ENCODE data around the gene IRF2BPL.

The IRF2BPL gene

DNA sequence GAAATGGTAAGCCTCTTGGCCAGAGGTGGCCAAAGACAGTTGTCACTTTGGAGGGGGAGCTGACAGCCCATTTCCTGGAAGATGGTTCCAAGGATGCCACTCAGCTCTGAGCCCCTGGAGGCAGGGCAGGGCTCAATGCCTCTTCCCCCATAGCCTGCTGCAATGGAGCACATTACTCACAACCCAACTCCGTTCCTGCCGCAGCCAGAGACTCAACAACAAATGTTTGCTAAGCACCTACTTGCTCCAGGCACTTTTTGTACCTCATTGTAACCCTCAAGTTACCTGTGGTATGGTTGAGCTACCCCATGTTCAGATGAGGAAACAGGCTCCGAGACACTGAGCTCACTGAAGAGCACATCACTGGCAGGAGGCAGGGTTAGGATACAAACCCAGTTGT is 19.5 kb downstream of the IRF2BPL start:
- no peak for DNase-seq

DNA sequence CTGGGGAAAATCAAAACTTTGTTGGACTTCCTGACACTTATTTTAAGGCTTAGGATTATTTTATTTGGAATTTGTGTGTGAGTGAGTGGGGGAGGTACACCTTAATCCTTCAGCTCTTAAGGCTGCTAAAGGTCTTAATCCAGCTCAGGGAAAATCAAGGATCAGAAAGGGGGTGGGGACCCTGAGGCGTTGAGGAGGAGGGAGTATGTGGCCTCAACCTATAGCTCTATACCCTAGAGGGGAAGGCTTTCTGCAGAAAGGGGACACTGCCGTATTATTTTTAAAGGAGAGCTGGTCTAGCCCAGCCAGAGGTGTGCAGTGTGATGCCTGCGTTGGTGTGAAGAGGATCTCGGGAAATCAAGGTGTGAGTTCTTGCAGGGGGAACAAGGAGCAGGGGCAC is 20.0 kb downstream of the IRF2BPL start:
- DNase-seq, result no peak

DNA sequence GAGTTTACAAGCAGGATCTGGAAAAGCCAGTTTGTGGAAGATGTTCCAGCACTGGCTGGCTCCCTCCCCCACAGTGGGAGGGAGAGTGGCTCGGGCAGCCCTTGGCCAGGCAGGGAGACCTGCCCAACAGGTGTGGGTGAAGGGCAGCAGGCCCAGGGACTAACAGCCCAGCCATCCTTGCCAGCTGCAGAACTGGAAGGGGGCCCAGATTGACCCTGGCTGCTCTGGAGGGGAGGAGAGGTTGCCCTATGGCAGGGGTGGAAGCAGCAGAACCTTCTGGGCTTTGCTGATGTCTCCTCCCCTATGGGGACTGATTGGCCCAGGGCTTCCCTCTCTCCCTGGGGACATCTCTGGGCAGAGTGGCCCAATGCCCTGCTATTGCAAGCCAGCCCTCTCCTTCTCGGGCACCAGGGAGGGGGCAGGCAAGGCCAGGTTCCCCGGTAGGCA is 20.5 kb downstream of the IRF2BPL start:
- DNase-seq, result no peak

- DNase-seq, result no peak
These were observed 21.1 kb downstream of the IRF2BPL start for GRCh38 chr14:77007183-77007974.

DNA sequence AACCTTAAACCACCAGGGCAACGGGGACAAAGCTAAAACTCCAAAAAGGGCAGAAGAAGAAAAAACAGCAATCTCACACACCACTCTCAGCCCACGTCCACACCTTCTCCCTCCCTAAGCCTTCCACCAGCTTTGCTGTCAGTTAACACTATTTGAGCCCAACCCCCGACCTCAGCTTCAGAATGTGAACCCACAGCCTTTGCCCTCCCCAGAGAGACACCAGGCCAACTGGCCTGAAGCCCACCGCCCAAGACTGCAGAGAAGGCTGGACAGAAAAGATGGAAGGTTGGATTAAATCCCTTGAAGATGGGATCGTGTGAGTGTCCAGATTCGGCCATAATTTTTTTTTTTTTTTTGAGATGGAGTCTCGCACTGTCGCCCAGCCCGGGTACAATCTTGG is 22.4 kb downstream of the IRF2BPL start:
- DNase-seq, result no peak

DNA sequence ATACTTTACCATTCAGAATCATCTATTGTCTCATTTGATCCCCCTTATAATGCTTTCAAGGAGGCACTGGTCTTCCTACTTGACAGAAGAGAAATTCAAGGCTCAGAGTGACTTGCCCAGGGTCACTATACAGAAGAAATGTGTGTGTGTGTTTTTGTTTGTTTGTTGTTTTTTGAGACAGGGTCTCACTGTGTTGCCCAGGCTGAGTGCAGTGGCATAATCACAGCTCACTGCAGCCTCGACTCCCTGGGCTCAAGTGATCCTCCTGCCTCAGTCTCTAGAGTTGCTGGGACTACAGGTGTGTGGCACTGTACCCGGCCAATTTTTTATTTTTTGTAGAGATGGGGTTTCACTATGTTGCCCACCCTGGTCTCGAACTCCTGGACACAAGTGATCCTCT is 22.9 kb downstream of the IRF2BPL start:
- no peak for DNase-seq

- DNase-seq, result no peak
These were observed 23.6 kb downstream of the IRF2BPL start for GRCh38 chr14:77004711-77005460.

GRCh38 chr14:77003960-77004710 is 24.4 kb downstream of the IRF2BPL start:
- DNase-seq, result no peak

DNA sequence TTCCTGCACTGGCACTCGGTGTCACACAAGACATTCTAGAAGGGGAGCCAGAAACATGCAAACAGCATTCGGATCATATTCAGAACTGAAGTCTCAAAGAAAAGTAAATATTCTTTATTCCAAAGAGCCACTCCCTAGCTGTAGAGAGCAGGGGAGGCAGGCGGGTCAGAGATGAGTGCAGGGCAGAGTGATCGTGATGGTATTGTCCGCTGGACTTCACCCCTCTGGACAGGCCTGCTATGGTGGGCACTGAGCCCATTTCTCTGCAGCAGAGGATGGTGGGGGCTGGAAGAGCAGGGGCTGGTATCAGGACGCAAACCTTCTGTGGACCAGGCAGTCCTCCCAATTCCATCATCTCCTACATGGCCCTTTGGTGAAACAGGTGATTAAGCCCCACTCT is 25.6 kb downstream of the IRF2BPL start:
- DNase-seq, result no peak

DNA sequence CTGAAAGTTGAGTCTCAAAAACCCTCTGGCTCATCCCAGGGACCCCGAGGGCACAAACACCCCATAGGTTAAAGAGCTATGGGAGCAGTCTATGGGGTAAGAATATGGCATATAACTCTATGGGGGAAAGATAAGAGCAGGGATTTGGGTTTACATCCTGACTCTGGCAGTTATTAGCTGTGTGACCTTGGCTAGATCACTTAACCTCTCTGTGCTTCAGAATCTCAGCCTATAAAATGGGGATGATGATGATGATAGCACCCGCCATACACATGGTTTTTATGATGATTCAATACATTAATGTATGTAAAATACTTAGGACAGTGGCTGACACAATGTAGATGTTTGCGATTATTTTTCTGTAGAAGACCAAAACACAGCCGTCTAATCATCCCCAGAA is 26.2 kb downstream of the IRF2BPL start:
- DNase-seq, result no peak

DNA sequence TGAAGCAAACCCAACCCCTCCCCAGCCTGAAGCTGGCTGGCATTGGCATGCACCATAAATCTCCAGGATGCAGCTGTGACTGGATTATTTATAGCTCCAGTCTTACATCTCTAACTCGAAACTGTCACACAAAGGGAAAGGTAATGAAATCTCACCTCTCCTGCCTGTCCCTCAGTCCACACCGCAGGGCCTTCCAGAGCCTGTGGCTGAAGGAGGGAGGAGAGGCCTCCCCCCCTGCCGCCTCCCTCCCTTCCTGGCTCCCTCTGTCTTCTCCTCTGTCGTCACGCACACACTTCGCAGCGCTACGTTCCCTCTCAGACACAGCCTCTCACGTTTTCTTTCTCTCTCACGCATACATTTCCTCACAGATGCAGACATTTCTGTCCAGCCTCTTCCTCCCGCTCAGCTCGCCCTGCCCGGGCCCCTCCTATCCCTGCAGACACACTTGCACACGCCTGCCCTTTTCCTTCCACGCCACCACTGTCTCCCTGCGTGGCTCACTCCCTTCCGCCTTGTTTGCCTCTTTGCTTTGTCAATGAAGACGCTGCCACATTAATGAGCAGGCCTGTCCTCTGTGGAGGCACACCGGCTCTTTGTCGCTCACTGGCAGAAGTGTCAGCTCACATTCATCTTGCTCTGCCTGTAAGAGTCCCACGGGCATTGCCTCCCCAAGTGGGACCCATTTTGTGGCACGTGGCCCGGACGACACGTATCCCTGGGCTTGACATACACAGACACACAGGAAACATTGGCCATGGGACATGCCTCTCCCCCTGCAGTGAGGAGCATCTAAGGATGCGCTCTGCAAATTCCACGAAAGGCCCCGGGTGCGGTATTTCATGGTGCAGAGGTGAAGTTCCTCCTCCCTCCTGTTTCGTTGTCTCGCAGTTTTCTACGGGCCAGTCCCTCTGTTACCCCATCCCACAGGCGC is 27.9 kb downstream of the IRF2BPL start:
- DNase-seq, result no peak

DNA sequence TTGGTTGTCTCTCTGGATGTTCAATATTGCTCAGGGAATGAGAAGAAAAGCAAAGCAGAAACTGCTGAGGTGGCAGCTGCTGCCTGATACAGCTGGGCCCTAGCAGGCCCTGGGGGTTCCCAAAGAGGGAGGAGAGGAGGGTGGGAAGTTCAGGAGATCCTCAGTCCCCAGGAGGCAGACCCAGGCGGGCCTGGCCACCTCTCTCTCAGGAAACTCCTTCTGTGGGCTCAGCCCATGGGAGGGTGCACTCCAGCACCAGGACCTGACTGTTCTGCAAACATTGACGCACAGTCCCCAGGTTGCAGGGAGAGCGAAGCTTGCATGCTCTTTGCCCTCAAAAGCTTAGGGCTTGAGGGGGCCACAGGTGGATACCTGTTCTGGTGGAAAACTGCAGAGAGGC is 29.6 kb downstream of the IRF2BPL start:
- no peak for DNase-seq

GRCh38 chr14:76997257-76997970 is 31.1 kb downstream of the IRF2BPL start:
- no peak for DNase-seq

GRCh38 chr14:76996563-76997146 is 31.9 kb downstream of the IRF2BPL start:
- DNase-seq, result no peak

GRCh38 chr14:76995279-76996035 is 33.1 kb downstream of the IRF2BPL start:
- no peak for DNase-seq

DNA sequence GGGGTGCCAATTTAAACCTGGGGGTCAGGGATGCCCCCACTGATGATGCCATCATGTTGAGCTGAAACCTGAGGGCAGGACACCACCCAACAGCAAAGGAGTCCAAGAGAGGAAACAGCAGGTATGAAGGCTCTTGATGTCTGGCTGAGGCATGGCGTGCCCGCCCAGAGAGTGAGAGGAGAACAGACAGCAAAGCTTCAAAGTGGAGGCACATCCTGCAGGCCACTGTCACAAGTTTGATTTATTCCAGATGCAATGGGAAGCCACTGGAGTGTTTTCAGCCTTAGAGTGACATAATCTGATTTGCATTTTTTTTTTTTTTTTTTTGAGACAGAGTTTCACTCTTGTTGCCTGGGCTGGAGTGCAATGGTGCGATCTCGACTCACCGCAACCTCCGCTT is 34.8 kb downstream of the IRF2BPL start:
- DNase-seq, result no peak

DNA sequence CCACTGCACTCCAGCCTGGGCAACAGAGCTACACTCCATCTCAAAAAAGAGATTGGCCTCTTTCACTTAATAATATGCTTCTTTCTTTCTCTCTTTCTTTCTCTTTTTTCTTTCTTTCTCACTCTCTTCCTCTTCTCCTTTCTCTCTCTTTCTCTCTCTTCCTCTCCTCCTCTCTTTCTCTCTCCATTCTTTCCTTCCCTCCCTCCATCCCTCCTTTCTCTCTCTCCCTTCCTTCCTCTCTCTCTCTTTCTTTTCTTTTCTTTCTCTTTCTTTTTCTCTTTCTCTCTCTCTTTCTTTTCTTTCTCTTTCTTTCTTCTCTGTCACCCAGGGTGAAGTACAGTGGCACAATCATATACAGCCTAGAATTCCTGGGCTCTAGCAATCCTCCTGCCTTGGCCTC is 38.4 kb downstream of the IRF2BPL start:
- DNase-seq, result no peak

DNA sequence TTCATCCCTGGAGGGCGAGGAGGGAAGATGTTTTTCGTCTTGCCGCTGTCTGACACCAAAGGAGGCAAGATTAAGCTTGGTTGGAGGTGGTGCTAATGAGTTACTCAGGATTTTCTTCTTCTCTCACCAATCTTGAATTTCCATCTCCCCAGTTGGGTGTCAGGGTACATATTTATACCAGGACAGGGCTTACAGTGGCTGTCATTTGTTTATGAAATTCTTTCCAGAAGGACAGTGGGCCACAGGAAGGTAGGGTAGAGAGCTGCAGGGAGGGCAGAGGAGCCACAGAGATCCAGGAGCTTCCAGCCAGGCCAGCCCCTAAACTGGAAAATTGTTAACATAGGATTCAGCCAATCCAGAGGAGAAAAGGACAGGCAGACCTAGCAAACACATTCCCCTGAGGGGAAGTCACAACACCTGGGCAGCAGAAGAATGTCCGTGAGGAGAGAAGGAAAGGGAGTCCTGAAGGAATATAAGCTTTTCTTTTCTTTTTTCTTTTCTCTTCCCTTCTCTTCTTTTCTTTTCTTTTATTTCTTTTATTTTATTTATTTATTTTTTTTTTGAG is 40.5 kb downstream of the IRF2BPL start:
- no peak for DNase-seq

- no peak for DNase-seq
These were observed 42.3 kb downstream of the IRF2BPL start for GRCh38 chr14:76986231-76986565.

DNA sequence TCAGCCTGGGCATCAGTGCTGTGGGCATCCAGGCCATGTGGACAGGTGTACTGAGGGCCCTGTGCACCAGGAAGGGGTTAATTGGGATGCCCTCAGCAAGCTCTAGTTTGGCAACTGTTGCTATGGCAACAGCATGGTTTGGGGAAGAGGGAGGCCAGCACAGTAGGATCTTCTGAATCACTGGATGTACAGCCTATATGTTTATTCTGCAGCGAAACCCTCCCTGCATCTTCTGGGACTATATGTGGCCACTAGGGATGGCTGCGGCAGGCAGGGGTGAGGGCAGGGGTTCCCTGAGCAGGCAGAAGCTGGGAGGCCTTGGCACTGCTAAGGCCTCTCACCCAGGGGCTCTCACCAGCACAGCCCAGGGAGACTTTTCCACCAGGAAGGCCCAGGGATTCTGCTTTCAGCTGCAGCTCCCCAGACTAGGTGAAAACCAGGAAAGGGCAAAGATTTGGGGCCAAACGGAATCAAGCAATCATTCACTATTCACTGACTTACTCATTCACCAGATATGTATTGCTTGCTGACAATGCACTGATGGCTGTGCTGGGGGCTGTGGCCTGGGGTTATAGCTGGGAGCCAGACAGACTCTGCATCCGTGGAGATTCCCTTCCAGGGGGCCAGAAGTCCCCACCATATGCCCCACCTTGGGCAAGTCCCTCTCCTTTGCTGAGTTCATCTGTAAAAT is 42.8 kb downstream of the IRF2BPL start:
- DNase-seq, result no peak

All from activated T-cell treated with anti-CD3 and anti-CD28 coated beads, Interleukin-2, amount 50 U/mL, for 1 hour (primary cell).